AG10803 (cell line): ENCODE data around the gene TMEM163.
"Not testable (repeated sequence)": the region's sequence is repeated elsewhere in the genome, so short reads cannot be mapped to it uniquely, and the experiment has no call there.

Experiments
- DNase-seq: peaks from one replicate; pipeline ENCODE4 v3.0.0; 2010; ENCODE audit warnings: low read depth
- H3K4me3 ChIP-seq: 2 replicates; pipeline ENCODE4 v1.5.1; 2011; ENCODE audit warnings: mild to moderate bottlenecking, low read length, control low read depth
- TF ChIP-seq, protein P1 (sequence below): conservative IDR thresholded peaks from 2 replicates; pipeline ENCODE4 v1.5.1; 2011; ENCODE audit warnings: mild to moderate bottlenecking, low read length, control low read depth, inconsistent platforms

TMEM163 gene

GRCh38 chr2:134724341-134724740 is 5.5 kb upstream of the TMEM163 start:
- no peak overlapping the region for H3K4me3 ChIP-seq
- no peak for DNase-seq
- TF ChIP-seq, protein P1, sequence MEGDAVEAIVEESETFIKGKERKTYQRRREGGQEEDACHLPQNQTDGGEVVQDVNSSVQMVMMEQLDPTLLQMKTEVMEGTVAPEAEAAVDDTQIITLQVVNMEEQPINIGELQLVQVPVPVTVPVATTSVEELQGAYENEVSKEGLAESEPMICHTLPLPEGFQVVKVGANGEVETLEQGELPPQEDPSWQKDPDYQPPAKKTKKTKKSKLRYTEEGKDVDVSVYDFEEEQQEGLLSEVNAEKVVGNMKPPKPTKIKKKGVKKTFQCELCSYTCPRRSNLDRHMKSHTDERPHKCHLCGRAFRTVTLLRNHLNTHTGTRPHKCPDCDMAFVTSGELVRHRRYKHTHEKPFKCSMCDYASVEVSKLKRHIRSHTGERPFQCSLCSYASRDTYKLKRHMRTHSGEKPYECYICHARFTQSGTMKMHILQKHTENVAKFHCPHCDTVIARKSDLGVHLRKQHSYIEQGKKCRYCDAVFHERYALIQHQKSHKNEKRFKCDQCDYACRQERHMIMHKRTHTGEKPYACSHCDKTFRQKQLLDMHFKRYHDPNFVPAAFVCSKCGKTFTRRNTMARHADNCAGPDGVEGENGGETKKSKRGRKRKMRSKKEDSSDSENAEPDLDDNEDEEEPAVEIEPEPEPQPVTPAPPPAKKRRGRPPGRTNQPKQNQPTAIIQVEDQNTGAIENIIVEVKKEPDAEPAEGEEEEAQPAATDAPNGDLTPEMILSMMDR = no peak

GRCh38 chr2:134723742-134724141 is 4.9 kb upstream of the TMEM163 start:
- H3K4me3 ChIP-seq = not testable (repeated sequence)

DNA sequence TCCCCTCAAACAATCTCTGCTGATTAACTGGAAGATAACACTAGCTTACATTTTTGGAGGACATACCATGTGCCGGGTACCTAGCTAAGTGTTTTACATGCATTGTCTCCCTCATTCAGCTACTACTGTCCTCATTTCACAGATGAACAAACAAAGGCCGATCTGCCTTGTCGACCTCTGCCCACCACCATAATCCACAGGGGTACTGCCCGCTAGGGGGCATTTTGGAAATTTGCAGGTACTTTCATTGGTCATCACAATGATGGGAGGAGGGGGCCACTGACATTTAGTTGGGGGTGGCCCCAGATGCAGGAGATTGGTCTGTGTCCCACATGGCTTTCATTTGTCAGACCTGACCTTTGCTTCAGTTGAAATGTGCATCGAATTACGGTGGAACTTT is 3.9 kb upstream of the TMEM163 start:
- H3K4me3 ChIP-seq = no peak overlapping the region
- TF ChIP-seq, protein P1 = no peak
- no peak for DNase-seq

More at GRCh38 chr2:134723742-134724141, 4.9 kb upstream of the TMEM163 start:
- DNase-seq = not testable (repeated sequence)

DNA sequence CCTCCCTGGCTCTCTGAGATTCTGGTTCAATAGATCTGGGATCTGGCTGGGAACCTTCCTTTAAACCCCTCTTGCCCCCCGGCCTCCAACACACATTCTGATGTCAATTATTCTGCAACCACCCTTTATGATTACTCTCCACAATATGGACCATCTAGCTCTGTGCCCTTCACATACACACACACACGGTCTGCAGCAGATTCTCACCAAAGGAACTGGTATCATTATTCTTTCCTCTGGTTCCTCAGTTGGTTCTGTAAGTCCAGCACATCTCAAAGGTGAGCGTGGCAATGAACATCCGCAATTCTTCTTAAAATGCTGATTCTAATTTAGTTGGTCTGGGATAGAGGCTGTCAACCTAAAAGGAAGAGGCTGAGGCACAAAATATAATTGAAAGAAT is 2.8 kb upstream of the TMEM163 start:
- TF ChIP-seq, protein P1 = no peak
- DNase-seq = no peak
- no peak overlapping the region for H3K4me3 ChIP-seq

DNA sequence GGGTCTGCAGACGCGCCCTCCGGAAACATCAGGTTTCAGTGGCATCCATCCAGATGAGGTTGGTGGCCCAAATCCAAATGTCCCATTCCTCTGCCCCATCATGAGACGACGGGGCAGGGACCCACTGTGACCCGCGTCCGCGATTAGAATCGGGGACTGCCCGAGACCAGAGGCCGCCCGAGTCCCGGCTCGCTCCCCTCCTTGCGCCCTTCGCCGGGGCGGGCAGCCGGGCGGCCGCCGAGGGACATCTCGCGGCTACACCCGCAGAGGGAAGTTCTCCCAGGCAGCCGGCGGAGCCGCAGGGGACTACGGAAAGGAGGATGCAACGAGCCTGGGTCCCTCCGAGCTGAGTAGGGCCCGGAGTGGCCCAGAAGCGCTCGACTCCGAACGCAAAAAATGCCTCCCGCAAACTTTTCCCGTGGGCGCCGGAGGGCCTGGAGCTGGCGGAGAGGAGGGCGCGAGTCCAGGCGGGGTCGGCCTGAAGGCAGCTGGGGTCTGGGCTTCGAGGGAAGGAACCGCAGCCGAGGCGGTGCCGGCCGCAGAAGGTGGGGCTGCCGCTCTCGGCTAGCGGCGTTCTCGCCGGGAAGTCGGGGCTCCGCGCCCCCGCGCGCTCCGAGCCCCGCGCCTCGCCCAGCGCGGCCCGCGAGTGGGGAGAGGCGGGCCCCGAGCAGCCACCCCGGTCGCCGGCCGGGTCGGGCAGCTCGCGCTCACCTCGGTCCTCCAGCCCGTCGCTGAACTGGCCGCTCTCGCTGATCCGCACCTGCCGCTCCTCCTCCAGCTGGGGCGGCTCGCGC is 580 bp downstream of the TMEM163 start:
- no peak overlapping the region for H3K4me3 ChIP-seq
- DNase-seq = no peak
- TF ChIP-seq, protein P1 = no peak

- no peak for DNase-seq
- H3K4me3 ChIP-seq = no peak overlapping the region
- TF ChIP-seq, protein P1 = no peak
Measured at GRCh38 chr2:134717286-134718022, 1.3 kb downstream of the TMEM163 start.

DNA sequence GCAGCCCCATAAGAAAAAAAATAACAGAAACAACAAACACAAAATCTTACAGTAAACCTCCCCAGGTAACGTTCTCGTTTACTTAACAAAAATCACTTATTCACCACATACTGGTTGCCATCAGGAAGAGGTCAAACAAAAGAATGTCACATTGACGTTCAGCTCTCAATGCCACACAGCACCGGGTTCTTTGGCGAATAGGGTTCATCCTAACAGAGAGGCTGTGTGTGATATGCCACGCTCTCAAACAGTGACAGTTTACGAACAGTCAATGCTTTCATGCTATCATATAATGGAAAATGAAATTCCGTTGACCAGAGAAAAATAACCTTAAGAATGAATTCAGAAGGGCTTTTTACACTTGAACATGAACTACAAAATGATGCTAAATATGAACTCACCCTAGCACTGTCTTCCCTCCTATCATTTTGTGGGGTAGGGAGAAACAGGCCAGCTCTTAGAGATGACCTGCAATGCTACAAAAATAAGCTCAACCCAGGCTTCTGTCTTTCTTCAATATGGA is 2.0 kb downstream of the TMEM163 start:
- no peak for DNase-seq
- no peak overlapping the region for H3K4me3 ChIP-seq
- TF ChIP-seq, protein P1 = no peak
